HL-60 (cell line): ENCODE measurements around the gene FGF14.

Experiments used
- DNase-seq, 2 experiments: peaks; one replicate each; pipeline ENCODE4 v3.0.0-alpha.2; 2010 to 2020; ENCODE audit warnings: low read depth in 1 of 2, low spot score in 1 of 2
- H3K27ac ChIP-seq: fragments of 250-450 bp; sonication (Bioruptor Pico); replicated peaks from 2 replicates; pipeline ENCODE4 v1.5.1; 2020; ENCODE audit warnings: mild to moderate bottlenecking, moderate library complexity
- H3K27me3 ChIP-seq: fragments of 250-450 bp; sonication (Bioruptor Pico); 2 replicates; pipeline ENCODE4 v1.5.1; 2021; ENCODE audit warnings: mild to moderate bottlenecking, moderate library complexity; ENCODE audit not compliant: insufficient read depth, poor library complexity, severe bottlenecking
- H3K4me3 ChIP-seq: replicated peaks from 2 replicates; pipeline ENCODE4 v1.5.1; 2011; ENCODE audit warnings: mild to moderate bottlenecking, control low read depth, low read length; ENCODE audit not compliant: insufficient read depth
- GABPA ChIP-seq: IDR thresholded peaks from 2 replicates; pipeline ENCODE4 v1.6.1; 2012; ENCODE audit warnings: low read depth
- POLR2AphosphoS5 ChIP-seq: IDR thresholded peaks from 2 replicates; pipeline ENCODE4 v1.6.1; 2012; ENCODE audit warnings: low read depth
- REST ChIP-seq: IDR thresholded peaks from 2 replicates; pipeline ENCODE4 v1.6.1; 2012; ENCODE audit warnings: low read depth; ENCODE audit not compliant: insufficient replicate concordance
- SPI1 ChIP-seq: IDR thresholded peaks from 2 replicates; pipeline ENCODE4 v1.6.1; 2012; ENCODE audit warnings: low read depth, mild to moderate bottlenecking, borderline replicate concordance
- TF ChIP-seq, protein P1 (sequence below): IDR thresholded peaks from one replicate; pipeline ENCODE4 v1.5.1; 2011; ENCODE audit warnings: low read length, control low read depth, inconsistent platforms; ENCODE audit not compliant: insufficient read depth

FGF14 gene

GRCh38 chr13:102145750-102146149 is 256.1 kb downstream of the FGF14 start:
- Histone ChIP-seq H3K4me3 (no peak overlapping the region), H3K27ac (no peak overlapping the region), H3K27me3 (no peaks in the 10 kb centered on the region)
- no peak for DNase-seq
- no peak for TF ChIP-seq SPI1

DNA sequence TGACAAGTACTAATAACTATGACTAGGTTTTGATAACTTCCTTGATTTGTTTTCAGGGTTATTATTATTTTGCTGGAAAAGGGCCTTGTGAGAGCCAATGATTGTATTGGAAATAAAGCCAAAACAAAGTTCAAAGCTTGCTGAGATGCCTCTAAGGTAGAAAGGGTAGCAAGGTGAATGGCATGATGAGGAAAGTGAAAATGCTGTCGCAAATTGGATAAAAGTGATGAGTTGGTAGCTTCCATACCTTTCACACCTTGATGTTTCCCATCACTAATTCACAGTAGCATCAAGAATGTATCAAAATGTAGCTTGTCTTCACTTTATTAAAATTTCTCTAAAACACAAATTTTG is 259.4 kb downstream of the FGF14 start:
- H3K27ac ChIP-seq = no peak overlapping the region
- TF ChIP-seq, protein P1, sequence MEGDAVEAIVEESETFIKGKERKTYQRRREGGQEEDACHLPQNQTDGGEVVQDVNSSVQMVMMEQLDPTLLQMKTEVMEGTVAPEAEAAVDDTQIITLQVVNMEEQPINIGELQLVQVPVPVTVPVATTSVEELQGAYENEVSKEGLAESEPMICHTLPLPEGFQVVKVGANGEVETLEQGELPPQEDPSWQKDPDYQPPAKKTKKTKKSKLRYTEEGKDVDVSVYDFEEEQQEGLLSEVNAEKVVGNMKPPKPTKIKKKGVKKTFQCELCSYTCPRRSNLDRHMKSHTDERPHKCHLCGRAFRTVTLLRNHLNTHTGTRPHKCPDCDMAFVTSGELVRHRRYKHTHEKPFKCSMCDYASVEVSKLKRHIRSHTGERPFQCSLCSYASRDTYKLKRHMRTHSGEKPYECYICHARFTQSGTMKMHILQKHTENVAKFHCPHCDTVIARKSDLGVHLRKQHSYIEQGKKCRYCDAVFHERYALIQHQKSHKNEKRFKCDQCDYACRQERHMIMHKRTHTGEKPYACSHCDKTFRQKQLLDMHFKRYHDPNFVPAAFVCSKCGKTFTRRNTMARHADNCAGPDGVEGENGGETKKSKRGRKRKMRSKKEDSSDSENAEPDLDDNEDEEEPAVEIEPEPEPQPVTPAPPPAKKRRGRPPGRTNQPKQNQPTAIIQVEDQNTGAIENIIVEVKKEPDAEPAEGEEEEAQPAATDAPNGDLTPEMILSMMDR = no peak
- TF ChIP-seq REST = no peak

DNA sequence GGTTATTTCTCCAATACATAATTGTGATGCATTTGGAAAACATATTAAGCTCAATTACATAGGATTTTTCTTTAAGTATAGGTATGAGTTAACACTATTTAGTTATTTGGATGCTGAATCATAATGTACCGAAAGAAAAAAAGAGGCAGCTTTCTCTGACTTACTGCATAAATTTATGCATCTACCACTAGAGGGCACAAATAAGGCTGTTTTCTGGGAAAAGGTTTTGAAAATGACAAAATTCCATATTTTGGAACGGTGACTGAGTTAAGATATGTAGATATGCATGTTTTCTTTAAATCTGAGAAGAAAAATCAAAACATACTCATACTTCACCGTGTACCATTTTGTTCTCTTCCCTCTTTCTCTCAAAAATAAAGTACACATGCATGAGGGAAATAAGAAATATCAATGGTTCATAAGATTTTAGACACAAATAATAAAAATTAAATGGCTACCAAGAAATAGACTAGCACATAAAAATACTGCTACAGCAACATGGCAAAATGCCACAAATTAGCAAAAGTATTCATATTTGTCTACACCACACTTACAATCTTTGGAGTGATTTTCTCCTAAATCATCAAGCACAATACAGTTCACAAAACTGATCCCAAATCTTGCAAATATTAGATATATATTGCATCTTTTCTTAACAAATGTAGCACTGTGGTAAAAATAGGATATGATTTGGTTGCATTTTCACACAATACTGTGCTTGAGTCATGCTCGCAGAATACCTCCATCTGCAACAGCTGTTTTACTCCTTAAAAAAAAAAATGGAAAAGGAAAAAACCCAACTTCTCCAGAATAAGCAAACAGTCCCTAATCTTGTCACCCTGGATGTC is 260.0 kb downstream of the FGF14 start:
- TF ChIP-seq SPI1 (no peak), REST (no peak), GABPA (no peak)
- TF ChIP-seq, protein P1 = peak; percentile 28
- H3K27ac ChIP-seq = no peak overlapping the region
- no peak overlapping the region for H3K4me3 ChIP-seq
- no peaks in the 10 kb centered on the region for H3K27me3 ChIP-seq
- DNase-seq = no peak

More for the DNA sequence above, 259.4 kb downstream of the FGF14 start:
- DNase-seq = no peak
- H3K4me3 ChIP-seq = no peak overlapping the region
- no peaks in the 10 kb centered on the region for H3K27me3 ChIP-seq

DNA sequence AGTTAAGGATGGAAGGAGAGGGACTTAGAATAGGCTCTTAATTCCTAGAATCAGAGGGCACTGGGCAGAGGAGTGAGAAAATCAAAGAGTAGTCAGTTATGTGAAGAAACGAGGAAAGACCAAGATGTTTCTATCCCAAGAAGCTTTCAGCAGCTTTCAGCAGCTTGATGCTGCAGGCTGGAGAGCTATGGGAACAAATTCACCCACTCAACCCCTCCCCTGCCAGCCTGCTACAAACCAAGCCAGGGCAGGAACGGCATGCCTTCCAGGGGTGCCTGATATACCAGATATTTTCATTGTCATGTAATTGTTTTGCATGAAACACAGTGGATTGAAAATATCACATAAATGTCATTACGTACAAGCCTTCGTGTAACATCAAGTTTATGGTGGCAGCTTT is 262.2 kb downstream of the FGF14 start:
- no peak for DNase-seq
- H3K27me3 ChIP-seq = no peaks in the 10 kb centered on the region

More for the DNA sequence above, 262.2 kb downstream of the FGF14 start:
- TF ChIP-seq POLR2AphosphoS5 = no peak
- TF ChIP-seq, protein P1 = no peak
- no peak for TF ChIP-seq REST
- TF ChIP-seq SPI1 = no peak
- no peak for TF ChIP-seq GABPA
- H3K4me3 ChIP-seq = no peak overlapping the region
- no peak overlapping the region for H3K27ac ChIP-seq
